K562 (cell line): ENCODE results near the gene CIB2. TPM values are rescaled to one million over a fixed set of nuclear protein-coding genes. Genes with fewer than 3 reads are reported as not detected.

Experiments used
- CBX2 ChIP-seq: fragments of 200-600 bp; sonication (generic); IDR thresholded peaks from one replicate; pipeline ENCODE4 v1.6.1; 2012; ENCODE audit warnings: mild to moderate bottlenecking, low read length, inconsistent platforms; ENCODE audit not compliant: insufficient read depth, poor library complexity, severe bottlenecking
- TSHZ1 ChIP-seq: fragments of 250-450 bp; sonication (Bioruptor Pico); IDR thresholded peaks from 2 replicates; pipeline ENCODE4 v1.4.0; 2020; ENCODE audit warnings: mild to moderate bottlenecking, moderate library complexity
- ZNF407 ChIP-seq: fragments of 450-650 bp; IDR thresholded peaks from 2 replicates; pipeline ENCODE4 v1.6.1; 2016; ENCODE audit warnings: low read depth
- polyA plus RNA-seq, 8 experiments: library from polyadenylated mRNA; depleted of rRNA in 4 of 8; stranded (reverse) in 5 of 8; unstranded in 3 of 8; fragments of >200 nt; fragmentation: Nextera tagmentation in 2 of 8; fragmentation: Illumina TruSeq in 1 of 8; extraction: Ambion mirVana in 2 of 8; extraction: Trizol in 1 of 8; gene quantifications; 2 replicates each; pipeline versions ENCODE4 v1.2.1 to v1.2.3, GENCODE V29; 2011 to 2014; ENCODE audit warnings: inconsistent platforms in 1 of 8, missing spikeins in 1 of 8
- total RNA-seq, 7 experiments: library from RNA; depleted of rRNA in 6 of 7; stranded (reverse); fragments of >200 nt in 6 of 7; fragmentation: Illumina TruSeq in 2 of 7; extraction: Trizol in 2 of 7; gene quantifications; 2 replicates each; pipeline versions ENCODE4 v1.2.1 to v1.2.3, GENCODE V29; 2011 to 2021; ENCODE audit warnings: low replicate concordance in 1 of 7

Gene CIB2
- total and polyA plus RNA-seq, 9 of the 15 experiments (the other 6 are each of a cell fraction or from before 2014, with no cell fraction given), result 1.5 to 37.4 (median 19.4) TPM

DNA sequence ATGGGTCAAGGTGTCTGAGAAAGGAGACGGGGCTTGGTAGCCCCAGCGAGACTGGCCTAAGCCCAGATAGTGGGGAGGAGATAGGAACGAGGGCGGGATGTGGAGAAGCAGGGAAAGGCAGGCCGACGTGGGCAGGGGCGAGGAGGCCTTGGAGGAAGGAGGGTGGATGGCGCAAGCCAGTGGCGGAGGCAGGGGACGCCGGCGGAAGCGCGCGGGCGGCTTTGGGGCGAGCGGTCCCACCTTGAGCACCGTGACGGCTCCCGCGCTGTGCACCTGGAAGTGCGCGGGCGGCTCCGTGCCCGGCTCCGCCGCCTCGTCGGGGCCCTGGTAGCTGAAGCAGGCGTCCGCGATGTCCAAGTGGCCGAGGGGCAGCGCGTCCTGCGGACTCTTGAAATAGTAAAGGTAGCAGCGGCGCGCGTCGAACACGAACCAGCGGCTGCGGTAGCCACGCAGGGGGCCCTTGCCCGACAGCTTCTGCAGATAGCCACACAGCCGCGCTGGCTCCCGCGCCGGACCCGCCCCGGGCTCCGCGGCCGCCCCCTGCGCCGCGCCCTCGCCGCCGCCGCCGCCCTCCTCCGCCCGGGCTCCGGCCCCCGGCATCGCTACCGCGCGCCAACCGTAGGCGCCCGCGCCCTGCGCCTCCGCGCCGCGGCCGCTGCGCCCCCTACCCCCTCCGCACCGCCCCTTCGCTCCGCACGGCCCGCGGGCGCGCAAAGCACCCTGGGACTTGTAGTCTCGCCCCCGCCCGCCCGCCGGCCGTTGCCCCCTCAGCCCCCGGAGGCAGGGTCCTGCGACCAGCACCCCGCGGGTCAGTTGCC is 54.0 kb downstream of the CIB2 start, which contains the start of gene TBC1D2B (continued):
- TF ChIP-seq TSHZ1 (CRISPR knock-in tag), result no peak
- TF ChIP-seq CBX2, result no peak
- no peak for TF ChIP-seq ZNF407
